Sigmoid colon (tissue), 3 donors: ENCODE results near the gene IFITM2.
"Not testable (repeated sequence)": the region's sequence is repeated elsewhere in the genome, so short reads cannot be mapped to it uniquely, and the experiment has no call there.

Experiments
- POLR2A ChIP-seq, 2 donors: fragments of 450-650 bp; IDR thresholded peaks; one replicate each; pipeline ENCODE4 v1.6.1; 2016; ENCODE audit warnings: antibody characterized with exemption in 2 of 2, mild to moderate bottlenecking in 2 of 2, moderate library complexity in 2 of 2
- TF ChIP-seq, protein P1 (sequence below), 4 experiments: fragments of 450-650 bp in 3 of 4; fragments of 200-600 bp in 1 of 4; IDR thresholded peaks; one replicate each; pipeline ENCODE4 v1.5.1; 2016 to 2019; ENCODE audit warnings: antibody characterized with exemption in 4 of 4, mild to moderate bottlenecking in 3 of 4, moderate library complexity in 2 of 4

DNA sequence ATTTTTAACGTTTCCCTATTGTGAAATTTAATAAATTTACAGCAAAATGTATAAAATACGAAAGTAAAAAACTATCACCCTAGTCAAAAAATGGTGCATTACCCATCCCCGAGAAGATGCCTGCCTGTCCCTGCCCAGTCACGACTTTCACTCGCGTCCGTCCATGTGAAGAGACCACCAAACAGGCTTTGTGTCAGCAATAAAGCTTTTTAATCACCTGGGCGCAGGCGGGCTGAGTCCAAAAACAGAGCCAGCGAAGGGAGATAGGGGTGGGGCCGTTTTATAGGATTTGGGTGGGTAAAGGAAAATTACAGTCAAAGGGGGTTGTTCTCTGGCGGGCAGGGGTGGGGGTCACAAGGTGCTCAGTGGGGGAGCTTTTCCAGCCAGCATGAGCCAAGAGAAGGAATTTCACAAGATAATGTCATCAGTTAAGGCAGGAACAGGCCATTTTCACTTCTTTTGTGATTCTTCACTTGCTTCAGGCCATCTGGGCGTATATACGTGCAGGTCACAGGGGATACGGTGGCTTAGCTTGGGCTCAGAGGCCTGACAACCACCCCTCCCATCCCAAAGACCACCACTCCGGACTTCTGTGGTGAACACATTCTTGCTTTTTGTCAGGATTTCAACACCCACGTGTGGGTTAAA lies 26.1 kb downstream of the IFITM2 start:
- TF ChIP-seq, protein P1, sequence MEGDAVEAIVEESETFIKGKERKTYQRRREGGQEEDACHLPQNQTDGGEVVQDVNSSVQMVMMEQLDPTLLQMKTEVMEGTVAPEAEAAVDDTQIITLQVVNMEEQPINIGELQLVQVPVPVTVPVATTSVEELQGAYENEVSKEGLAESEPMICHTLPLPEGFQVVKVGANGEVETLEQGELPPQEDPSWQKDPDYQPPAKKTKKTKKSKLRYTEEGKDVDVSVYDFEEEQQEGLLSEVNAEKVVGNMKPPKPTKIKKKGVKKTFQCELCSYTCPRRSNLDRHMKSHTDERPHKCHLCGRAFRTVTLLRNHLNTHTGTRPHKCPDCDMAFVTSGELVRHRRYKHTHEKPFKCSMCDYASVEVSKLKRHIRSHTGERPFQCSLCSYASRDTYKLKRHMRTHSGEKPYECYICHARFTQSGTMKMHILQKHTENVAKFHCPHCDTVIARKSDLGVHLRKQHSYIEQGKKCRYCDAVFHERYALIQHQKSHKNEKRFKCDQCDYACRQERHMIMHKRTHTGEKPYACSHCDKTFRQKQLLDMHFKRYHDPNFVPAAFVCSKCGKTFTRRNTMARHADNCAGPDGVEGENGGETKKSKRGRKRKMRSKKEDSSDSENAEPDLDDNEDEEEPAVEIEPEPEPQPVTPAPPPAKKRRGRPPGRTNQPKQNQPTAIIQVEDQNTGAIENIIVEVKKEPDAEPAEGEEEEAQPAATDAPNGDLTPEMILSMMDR (IDR thresholded peaks at IDR 0.05): not testable (repeated sequence)
- TF ChIP-seq POLR2A (IDR thresholded peaks at IDR 0.05): not testable (repeated sequence)
